Gastroesophageal sphincter (tissue), 3 donors: Measurements from ENCODE around the gene CCNL1.

Source experiments
- CTCF ChIP-seq, 4 experiments: fragments of 200-600 bp in 2 of 4; fragments of 450-650 bp in 2 of 4; sonication (generic) in 1 of 4; IDR thresholded peaks; one replicate each; pipeline ENCODE4 v1.5.1; 2017 to 2019; ENCODE audit warnings: antibody characterized with exemption in 4 of 4, mild to moderate bottlenecking in 2 of 4, moderate library complexity in 2 of 4
- EP300 ChIP-seq: sonication (generic); formaldehyde crosslinking; IDR thresholded peaks from one replicate; pipeline ENCODE4 v1.6.1; 2017; ENCODE audit warnings: antibody characterized with exemption, mild to moderate bottlenecking
- POLR2A ChIP-seq, 2 donors: fragments of 450-650 bp; IDR thresholded peaks; one replicate each; pipeline ENCODE4 v1.6.1; 2017; ENCODE audit warnings: antibody characterized with exemption in 2 of 2, mild to moderate bottlenecking in 2 of 2, moderate library complexity in 1 of 2
- POLR2AphosphoS5 ChIP-seq: sonication (generic); formaldehyde crosslinking; IDR thresholded peaks from one replicate; pipeline ENCODE4 v1.6.1; 2017; ENCODE audit warnings: antibody characterized with exemption

- TF ChIP-seq CTCF (IDR thresholded peaks at IDR 0.05) (no peak), POLR2A (IDR thresholded peaks at IDR 0.05) (no peak), EP300 (no peak), POLR2AphosphoS5 (no peak)
Measured at GRCh38 chr3:157170861-157171260, 10.9 kb upstream of the CCNL1 start.
